Esophagus muscularis mucosa (tissue), 4 donors: ENCODE measurements around the gene INSIG1. TPM values are rescaled to one million over a fixed set of nuclear protein-coding genes. Genes with fewer than 3 reads are reported as not detected.

Source experiments
- DNase-seq: peaks from one replicate; pipeline ENCODE4 v3.0.0-alpha.2; 2017; ENCODE audit errors: extremely low spot score
- H3K27ac ChIP-seq, 4 donors: fragments of 200-600 bp; sonication (generic); replicated peaks in 1 of 4; 1 replicate in 3 of 4; 2 replicates in 1 of 4; pipeline ENCODE4 v1.5.1; 2016 to 2019; ENCODE audit warnings: mild to moderate bottlenecking in 1 of 4
- H3K27me3 ChIP-seq, 4 donors: fragments of 200-600 bp; sonication (generic); one replicate each; pipeline versions ENCODE4 v1.5.1 to v1.6.0; 2016 to 2019
- H3K36me3 ChIP-seq, 4 donors: fragments of 200-600 bp; sonication (generic); one replicate each; pipeline ENCODE4 v1.5.1; 2016 to 2019
- H3K4me1 ChIP-seq, 4 donors: fragments of 200-600 bp; sonication (generic); one replicate each; pipeline ENCODE4 v1.5.1; 2016 to 2019
- H3K4me3 ChIP-seq, 4 donors: fragments of 200-600 bp; sonication (generic); 1 replicate in 2 of 4; 2 replicates in 2 of 4; pipeline ENCODE4 v1.5.1; 2016 to 2019; ENCODE audit warnings: mild to moderate bottlenecking in 4 of 4, moderate library complexity in 1 of 4
- H3K9me3 ChIP-seq, 4 donors: fragments of 200-600 bp; sonication (generic); 1 replicate in 3 of 4; 2 replicates in 1 of 4; pipeline ENCODE4 v1.5.1; 2016 to 2019
- EP300 ChIP-seq: sonication (generic); formaldehyde crosslinking; IDR thresholded peaks from one replicate; pipeline ENCODE4 v1.6.1; 2017; ENCODE audit warnings: antibody characterized with exemption
- POLR2A ChIP-seq: fragments of 450-650 bp; IDR thresholded peaks from one replicate; pipeline ENCODE4 v1.6.1; 2017; ENCODE audit warnings: antibody characterized with exemption, moderate library complexity, mild to moderate bottlenecking, low read depth
- POLR2AphosphoS5 ChIP-seq, 2 donors: sonication (generic); formaldehyde crosslinking; IDR thresholded peaks; one replicate each; pipeline ENCODE4 v1.6.1; 2017; ENCODE audit warnings: antibody characterized with exemption in 2 of 2
- WGBS: methylation state at CpG from one replicate; pipeline ENCODE4 v1.1.5; 2018; 5-methylcytosine and 5-hydroxymethylcytosine counted together
- intact Hi-C: fragments of 100-400 bp; cut with DNase I; formaldehyde crosslinking; loops from one replicate; pipeline ENCODE4 v1.15.1; 2023
- total RNA-seq, 4 donors: library from RNA; depleted of rRNA; stranded (reverse); fragments of >200 nt; gene quantifications; one replicate each; pipeline versions ENCODE4 v1.1.0 to v1.2.1, GENCODE V29; 2016
- TF ChIP-seq, protein P1 (sequence below), 3 experiments: fragments of 200-600 bp in 2 of 3; fragments of 450-650 bp in 1 of 3; sonication (generic) in 2 of 3; IDR thresholded peaks; one replicate each; pipeline ENCODE4 v1.5.1; 2017 to 2019; ENCODE audit warnings: antibody characterized with exemption in 3 of 3, mild to moderate bottlenecking in 2 of 3, moderate library complexity in 1 of 3

INSIG1 gene
- total RNA-seq, 4 donors from 2014 or later = 25.3 to 63.5 (median 37.7) TPM

DNA sequence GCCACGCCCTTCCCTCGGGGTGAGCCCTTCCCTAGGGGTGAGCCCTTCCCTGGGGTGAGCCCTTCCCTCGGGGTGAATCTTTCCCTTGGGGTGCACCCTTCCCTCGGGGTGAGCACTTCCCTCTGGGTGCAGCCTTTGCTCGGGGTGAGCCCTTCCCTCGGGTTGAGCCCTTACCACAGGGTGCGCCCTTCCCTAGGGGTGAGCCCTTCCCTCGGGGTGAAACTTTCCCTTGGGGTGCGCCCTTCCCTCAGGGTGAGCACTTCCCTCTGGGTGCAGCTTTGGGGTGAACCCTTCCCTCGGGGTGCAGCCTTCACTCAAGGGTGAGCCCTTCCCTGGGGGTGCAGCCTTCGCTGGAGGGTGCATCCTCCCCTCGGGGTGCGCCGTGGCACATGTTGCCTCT lies 34.6 kb upstream of the INSIG1 start:
- Histone ChIP-seq H3K4me3 (no peak overlapping the region), H3K27ac (no peak overlapping the region), H3K36me3 (no peaks in the 10 kb centered on the region), H3K27me3 (peaks cover 0 to 58% (median 0%) of the 10 kb centered on the region in 4 donors), H3K4me1 (peaks cover 1 to 7% (median 5%) of the 10 kb centered on the region in 4 donors), H3K9me3 (no peaks in the 10 kb centered on the region)
- TF ChIP-seq, protein P1, sequence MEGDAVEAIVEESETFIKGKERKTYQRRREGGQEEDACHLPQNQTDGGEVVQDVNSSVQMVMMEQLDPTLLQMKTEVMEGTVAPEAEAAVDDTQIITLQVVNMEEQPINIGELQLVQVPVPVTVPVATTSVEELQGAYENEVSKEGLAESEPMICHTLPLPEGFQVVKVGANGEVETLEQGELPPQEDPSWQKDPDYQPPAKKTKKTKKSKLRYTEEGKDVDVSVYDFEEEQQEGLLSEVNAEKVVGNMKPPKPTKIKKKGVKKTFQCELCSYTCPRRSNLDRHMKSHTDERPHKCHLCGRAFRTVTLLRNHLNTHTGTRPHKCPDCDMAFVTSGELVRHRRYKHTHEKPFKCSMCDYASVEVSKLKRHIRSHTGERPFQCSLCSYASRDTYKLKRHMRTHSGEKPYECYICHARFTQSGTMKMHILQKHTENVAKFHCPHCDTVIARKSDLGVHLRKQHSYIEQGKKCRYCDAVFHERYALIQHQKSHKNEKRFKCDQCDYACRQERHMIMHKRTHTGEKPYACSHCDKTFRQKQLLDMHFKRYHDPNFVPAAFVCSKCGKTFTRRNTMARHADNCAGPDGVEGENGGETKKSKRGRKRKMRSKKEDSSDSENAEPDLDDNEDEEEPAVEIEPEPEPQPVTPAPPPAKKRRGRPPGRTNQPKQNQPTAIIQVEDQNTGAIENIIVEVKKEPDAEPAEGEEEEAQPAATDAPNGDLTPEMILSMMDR (IDR thresholded peaks at IDR 0.05) = no peak
- TF ChIP-seq EP300 (no peak), POLR2AphosphoS5 (IDR thresholded peaks at IDR 0.05) (no peak), POLR2A (no peak)
- DNase-seq = no peak
- 86% methylated on average over 14 of the region's 14 CpGs for WGBS
- intact Hi-C loops = no loop called here

DNA sequence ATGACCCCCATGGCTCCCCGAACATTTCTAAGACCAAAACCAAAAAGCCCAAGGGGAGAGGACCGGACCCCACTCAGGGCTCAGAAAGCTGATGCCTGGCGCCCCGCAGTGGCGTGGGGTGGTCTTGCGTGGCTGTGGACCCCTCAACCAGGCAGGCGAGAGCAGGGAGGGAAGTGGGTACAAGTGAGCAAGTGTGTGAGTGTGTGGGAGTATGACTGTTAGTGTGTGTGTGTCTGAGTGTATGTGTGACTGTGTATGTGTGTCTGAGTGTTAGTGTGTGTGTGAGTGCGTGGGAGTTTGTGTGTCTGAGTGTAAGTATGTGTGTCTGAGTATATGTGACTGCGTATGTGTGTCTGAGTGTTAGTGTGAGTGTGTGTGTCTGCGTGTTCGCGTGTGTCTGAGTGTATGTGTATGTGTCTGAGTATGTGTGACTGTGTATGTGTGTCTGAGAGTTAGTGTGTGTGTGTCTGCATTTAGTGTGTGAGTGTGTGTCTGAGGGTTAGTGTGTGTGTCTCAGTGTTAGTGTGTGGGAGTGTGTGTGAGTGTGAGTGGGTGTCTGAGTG lies 34.0 kb upstream of the INSIG1 start:
- intact Hi-C loops = no loop called here
- Histone ChIP-seq H3K4me3 (no peak overlapping the region), H3K4me1 (peaks cover 0 to 1% (median 0%) of the 10 kb centered on the region in 4 donors), H3K36me3 (no peaks in the 10 kb centered on the region), H3K27ac (no peak overlapping the region), H3K9me3 (no peaks in the 10 kb centered on the region), H3K27me3 (peaks cover 0 to 58% (median 0%) of the 10 kb centered on the region in 4 donors)
- 90% methylated on average over 11 of the region's 12 CpGs for WGBS
- TF ChIP-seq EP300 (no peak), POLR2AphosphoS5 (IDR thresholded peaks at IDR 0.05) (no peak), POLR2A (no peak)
- TF ChIP-seq, protein P1 (IDR thresholded peaks at IDR 0.05) = no peak
- DNase-seq = no peak

DNA sequence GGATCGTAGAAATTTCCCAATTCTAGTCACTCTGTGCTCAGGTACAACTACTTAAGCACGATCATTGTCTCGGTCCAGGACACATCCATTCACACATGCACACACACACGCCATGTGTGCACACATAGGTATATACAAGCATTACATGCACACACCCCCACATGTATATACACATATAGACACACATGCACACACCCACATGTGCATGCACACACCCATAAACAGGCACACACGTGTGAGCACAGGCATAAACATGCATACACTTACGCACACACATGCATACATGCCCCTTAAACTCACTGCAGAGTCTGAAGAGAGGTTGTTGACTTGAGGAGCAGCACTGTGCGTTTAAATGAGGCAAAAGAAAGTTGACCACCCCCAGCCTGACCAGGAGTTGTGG lies 32.5 kb upstream of the INSIG1 start:
- DNase-seq = no peak
- TF ChIP-seq POLR2A (no peak), EP300 (no peak), POLR2AphosphoS5 (IDR thresholded peaks at IDR 0.05) (no peak)
- TF ChIP-seq, protein P1 (IDR thresholded peaks at IDR 0.05) = no peak
- no peaks in the 10 kb centered on the region for H3K36me3 ChIP-seq
- WGBS = 88% methylated on average over 7 of the region's 7 CpGs
- intact Hi-C loops = no loop called here
- H3K27me3 ChIP-seq = peaks cover 0 to 52% (median 0%) of the 10 kb centered on the region in 4 donors
- no peak overlapping the region for H3K4me3 ChIP-seq
- H3K27ac ChIP-seq = no peak overlapping the region
- no peaks in the 10 kb centered on the region for H3K4me1 ChIP-seq
- no peaks in the 10 kb centered on the region for H3K9me3 ChIP-seq

DNA sequence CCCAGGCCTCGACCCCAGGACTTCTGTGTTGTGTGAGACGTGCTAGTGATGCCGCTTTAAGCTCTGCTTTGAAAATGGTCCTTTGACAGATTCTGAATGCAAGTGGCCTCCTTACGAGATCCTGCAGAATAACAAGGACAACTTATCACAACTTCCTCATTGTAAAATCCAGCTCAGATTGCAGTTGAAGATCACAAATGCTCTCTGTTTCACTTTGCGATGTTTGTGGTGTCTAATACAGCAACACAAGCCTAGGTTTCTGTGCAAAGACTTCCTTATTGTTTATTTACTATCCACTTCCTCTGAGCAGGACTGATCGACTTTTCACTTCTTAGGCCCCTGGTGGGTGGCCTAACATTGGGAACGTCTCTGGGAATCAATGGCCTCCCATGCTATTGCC lies 31.7 kb upstream of the INSIG1 start:
- Histone ChIP-seq H3K4me3 (no peak overlapping the region), H3K27me3 (peaks cover 0 to 47% (median 0%) of the 10 kb centered on the region in 4 donors), H3K36me3 (no peaks in the 10 kb centered on the region), H3K9me3 (no peaks in the 10 kb centered on the region), H3K4me1 (no peaks in the 10 kb centered on the region), H3K27ac (no peak overlapping the region)
- intact Hi-C loops = no loop called here
- no peak for DNase-seq
- 62% methylated on average over 7 of the region's 7 CpGs for WGBS
- TF ChIP-seq, protein P1 (IDR thresholded peaks at IDR 0.05) = no peak
- TF ChIP-seq POLR2AphosphoS5 (IDR thresholded peaks at IDR 0.05) (no peak), POLR2A (no peak), EP300 (no peak)

DNA sequence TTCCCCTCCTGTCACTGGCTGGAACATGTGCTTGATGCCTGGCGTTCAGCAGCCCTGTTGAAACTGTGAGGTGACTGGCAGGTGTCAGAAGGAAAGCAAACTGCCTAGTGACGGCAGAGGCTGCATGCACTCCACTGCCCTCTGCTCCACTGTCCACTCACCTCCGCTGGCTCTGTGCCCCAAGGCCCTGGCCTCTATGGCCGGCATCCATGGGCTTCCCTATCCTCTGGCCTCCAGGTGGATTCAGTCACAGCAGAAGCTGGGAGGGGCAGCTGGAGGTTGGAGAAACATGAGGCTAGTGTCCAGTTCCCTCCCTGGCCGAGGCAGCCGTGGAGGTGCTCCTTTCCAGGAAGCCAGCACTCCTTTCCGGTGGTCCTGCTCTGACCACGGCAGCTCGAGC lies 31.2 kb upstream of the INSIG1 start:
- Histone ChIP-seq H3K27ac (no peak overlapping the region), H3K4me1 (no peaks in the 10 kb centered on the region), H3K9me3 (no peaks in the 10 kb centered on the region), H3K27me3 (peaks cover 0 to 47% (median 0%) of the 10 kb centered on the region in 4 donors), H3K36me3 (no peaks in the 10 kb centered on the region), H3K4me3 (no peak overlapping the region)
- intact Hi-C loops = no loop called here
- DNase-seq = no peak
- WGBS = 84% methylated on average over 5 of the region's 9 CpGs
- TF ChIP-seq EP300 (no peak), POLR2A (no peak)
- TF ChIP-seq, protein P1 (IDR thresholded peaks at IDR 0.05) = no peak
